Right hindlimb (tissue), 1 donor: Measurements from ENCODE around the gene ANTKMT.
A peak's percentile ranks its signal among the peaks of the same experiment; 100 is the strongest.
"Not testable (repeated sequence)": the region's sequence is repeated elsewhere in the genome, so short reads cannot be mapped to it uniquely, and the experiment has no call there.

Source experiments
- DNase-seq: peaks from one replicate; pipeline ENCODE4 v3.0.0-alpha.2; 2018

The ANTKMT gene

GRCh38 chr16:700684-701584, 20.0 kb upstream of the ANTKMT start:
- no peak for DNase-seq

- DNase-seq = no peak
These were observed 18.6 kb upstream of the ANTKMT start for GRCh38 chr16:702341-702740.

DNA sequence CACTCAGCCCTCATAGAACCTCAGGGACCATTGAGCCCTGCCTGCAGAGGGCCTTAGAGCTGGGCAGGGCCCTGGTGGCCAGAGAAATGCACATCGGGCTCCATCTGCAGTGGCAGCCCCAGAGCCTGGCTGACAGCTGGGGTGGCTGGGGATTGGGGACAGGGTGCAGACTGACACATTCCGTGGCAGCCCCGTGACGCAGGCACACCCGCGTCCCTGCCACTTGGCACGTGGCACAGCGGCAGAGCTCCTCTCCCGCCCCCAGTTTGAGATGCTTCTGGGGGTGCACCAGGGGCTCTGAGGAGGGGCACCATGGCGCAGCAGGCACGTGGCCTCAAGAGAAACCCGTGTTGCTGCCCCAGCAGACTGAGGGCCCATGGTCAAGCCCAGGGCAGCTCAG, 17.5 kb upstream of the ANTKMT start:
- no peak for DNase-seq

GRCh38 chr16:704047-704446, 16.9 kb upstream of the ANTKMT start:
- no peak for DNase-seq

DNA sequence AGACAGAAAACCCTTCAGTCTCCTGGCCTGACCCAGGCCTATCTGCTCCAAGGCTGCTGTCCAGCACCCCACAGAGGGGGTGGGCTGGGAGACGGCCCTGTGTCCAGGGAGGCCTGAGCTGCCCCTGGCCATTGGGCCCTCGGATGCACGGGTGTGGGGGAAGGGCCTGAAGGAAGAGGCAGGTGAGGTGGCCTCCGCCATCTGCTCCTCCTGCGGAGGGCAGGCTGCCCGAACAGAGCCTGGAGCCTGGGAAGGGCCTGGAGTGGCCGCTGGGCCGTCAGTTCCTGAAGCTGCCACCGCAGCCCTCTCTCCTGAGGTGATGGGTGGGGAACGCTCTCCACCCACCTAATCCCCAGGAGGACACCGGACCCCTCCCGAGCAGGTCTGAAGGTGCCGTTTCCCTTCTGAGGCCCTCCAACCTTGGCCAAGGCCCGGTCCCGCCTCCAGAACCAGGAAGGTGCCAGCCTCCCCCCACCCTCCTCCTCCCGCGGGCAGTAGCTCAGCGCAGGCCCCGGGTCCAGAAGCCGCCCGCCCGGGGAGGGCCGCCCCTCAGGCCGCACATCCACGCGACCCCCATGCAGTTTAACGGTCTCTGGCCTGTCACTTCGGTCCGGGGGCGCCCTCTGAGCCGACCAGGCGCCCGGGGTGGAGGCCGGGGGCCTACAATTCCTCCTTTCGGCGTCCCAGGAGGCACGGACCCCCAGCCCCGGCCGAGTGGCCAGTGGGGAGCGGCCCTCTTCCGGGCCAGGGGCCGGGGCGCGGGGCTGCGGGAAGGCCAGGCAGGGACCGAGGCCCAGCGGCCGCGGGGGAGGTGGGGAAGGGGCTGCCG, 16.2 kb upstream of the ANTKMT start:
- DNase-seq = no peak

GRCh38 chr16:705431-706188, 15.3 kb upstream of the ANTKMT start, which contains the start of gene FBXL16:
FBXL16 (minus strand) TSS chr16:705801; CDS start chr16:697405, 8,396 bp downstream.
- DNase-seq = no peak

DNA sequence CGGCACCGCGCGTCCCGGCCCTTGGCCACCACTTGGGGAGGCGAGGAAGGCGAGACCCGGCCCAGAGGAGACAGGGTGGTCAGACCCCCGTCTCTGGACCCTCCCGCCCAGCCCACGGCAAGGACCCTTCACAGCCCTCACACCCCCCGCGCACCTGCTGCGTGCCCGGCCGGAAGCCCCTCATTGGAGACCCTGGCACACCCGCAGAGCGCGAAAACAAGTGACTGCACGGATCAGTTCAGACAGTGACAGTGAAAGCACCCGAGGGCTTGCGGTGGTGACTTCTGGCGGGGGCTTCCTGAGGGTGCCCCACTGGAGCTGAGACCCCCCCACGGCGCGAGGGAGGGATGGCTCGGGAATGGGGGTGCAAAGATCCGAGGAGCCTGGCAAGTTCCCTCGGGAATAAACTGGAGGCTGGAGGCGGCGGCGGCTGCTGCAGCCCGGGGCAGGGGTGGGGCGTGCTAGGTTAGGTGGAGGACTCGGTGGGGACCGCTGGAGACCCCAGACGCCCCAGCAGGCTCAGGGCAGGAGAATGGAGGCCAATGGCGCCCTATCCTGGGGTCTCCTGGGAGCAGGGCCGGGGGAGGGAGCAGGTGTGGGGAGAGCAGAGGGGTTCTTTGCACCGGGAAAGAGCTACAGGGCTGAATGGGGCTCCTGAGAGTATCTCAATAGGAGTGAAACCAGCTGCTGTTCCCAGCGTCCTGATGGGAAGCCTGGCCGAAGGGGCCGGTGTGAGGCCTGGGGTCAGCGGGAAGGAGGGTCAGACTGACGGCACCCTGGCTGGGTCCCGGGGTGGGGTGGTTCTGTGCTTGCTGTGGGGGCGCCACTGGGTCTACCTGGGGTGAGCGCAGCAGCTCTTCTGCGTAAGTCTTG, 14.5 kb upstream of the ANTKMT start:
- DNase-seq = no peak

- DNase-seq = no peak
These were observed 13.8 kb upstream of the ANTKMT start for GRCh38 chr16:707062-707538.

GRCh38 chr16:708019-708418, 12.9 kb upstream of the ANTKMT start:
- DNase-seq = no peak

DNA sequence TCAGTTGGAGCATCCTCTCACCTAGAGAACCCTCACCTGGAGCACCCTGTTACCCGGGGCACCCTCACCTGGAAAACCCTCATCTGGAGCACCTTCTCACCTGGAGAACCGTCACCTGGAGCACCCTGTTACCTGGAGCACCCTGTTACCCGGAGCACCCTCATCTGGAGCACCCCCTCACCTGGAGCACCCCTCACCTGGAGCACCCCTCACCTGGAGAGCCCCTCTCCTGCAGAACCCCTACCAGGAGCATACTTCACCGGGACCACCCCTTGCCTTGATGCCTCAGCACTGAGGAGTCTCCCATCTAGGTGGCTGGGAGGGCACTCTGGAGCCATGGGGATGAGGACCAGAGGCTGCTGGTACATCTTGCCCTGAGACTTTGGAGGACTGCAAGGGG, 12.0 kb upstream of the ANTKMT start:
- DNase-seq = no peak

DNA sequence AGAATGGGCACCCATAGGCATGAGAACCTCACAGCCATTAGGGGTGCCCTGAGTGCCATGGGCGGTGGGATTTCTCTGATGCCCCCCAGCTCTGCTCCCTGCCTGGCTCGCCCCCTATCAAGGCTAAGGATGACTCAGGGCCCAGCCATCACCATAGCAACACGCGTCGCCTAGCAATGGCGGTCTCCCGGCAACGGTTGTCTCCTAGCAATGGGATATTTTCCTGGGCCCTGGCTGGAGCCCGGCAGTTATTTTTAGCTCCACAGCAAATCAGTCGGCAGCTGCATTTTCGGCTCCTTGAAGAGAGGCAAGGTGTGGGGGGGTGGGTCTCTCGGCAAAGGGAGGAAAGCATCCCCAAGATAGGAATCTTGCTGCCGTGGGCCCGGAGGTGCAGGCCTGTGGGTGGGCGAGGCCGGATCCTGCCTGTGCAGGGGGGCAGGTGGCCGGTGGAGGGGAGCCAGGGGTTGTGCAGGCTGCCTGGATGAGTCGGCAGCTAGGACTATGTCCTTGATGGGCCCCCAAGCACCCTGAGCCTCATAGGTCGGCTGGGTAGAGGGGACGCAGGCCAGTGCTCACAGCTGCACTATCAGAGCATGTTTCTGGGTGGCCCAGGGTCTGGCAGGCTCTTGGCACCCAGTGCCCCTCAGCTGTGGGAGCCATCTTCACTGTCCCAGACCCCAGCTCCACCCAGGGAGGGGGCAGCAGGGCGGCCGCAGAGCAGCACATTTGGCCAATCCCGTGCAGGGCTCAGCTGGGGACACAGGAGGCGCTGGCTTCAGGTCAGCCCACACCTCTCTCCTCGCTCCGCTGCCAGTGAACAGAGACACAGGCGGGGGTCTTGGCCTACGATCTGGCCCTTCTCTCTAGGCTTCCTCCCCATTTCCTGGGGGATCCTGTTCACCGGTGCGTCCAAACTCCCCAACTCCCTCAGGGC, 11.1 kb upstream of the ANTKMT start:
- peak; percentile 80 for DNase-seq

GRCh38 chr16:710500-711075, 10.4 kb upstream of the ANTKMT start:
- no peak for DNase-seq

DNA sequence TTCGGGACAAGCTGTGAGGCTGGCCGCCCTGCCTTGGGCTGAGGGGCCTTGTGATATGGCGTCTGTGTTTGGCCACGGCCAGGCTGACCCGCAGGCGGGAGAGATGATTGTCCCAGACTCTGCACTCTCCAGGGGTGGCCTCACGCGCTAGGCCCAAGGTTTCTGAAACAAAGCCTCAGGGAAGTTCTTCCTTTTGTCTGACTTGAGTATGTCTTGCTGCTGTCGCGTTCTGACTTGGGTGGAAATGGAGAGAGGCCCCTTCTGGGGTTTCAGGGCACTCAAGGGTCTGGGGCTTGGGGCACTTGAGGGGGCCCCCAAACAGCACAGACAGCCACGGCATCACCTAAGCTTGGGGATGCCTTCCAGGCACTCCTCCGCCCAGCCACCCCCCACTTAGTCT, 9.9 kb upstream of the ANTKMT start:
- no peak for DNase-seq

GRCh38 chr16:711548-712320, 9.2 kb upstream of the ANTKMT start:
- DNase-seq = peak; percentile 79

DNA sequence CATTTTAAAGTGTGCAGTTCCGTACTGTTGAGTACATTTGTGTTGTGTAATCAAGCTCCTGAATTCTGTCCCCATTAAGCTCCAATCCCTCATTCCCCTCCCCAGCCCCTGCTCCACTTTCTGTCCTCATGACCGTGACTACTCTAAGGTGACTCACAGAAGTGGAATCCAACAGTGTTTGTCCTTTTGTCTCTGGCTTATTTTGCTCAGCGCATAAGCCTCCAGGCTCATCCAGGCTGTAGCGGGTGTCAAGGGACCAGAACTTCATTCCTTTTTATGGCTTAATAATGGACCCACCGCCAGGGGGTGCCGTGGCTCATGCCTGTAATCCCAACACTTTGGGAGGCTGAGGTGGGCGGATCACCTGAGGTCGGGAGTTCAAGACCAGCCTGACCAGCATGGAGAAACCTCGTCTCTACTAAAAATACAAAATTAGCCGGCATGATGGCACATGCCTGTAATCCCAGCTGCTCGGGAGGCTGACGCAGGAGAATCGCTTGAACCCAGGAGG, 8.2 kb upstream of the ANTKMT start:
- not testable (repeated sequence) for DNase-seq

GRCh38 chr16:714079-714478, 6.9 kb upstream of the ANTKMT start:
- DNase-seq = no peak

DNA sequence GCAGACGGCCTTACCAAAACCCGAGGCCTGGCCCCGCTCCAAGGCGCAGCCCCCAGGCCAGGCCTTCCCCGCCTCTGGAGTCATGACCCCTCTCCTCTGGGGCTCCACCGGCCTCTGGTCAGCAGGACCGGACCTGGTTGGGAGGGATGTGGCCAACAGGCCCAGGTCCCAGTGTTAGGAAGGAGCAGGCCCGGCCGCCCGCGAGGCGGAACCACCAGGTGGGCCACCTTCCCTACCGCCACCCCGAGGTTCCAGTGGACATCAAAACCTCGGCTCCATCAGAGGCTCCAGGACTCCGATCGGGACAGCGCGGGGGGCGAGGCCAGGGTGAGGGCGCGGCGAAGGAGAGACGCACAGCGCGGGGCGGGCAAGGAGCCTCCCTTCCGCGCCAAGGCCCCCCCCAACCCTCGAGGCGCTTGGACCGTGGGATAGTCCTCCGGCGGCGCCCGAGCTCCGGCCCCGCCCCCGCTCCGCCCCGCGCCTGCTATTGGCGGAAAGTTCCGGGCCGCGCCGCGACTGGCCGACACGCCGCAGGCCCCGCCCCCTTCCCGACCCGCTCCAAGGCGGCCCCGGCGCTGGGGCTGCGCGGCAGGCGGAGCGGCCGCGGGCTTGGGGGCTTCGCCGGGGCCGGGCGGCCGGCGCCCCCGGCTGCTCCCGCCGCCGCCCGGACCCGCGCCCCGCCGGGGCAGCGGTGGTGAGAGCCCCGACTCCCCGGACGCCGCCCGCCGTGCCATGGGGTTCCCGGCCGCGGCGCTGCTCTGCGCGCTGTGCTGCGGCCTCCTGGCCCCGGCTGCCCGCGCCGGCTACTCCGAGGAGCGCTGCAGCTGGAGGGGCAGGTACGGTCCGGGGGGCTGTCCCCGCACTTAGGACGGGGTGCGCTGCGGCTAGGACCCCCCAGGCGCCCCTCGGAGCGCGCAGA, 6.1 kb upstream of the ANTKMT start, which contains the start of gene METRN:
METRN (plus strand) TSS at position 561 of the 919 bp plus-strand sequence; CDS start at position 733, 172 bp downstream.
- DNase-seq = peak; percentile 94
